T-helper 2 cell (primary cell): Measurements from ENCODE around the gene OXTR.
"Not testable (repeated sequence)": the region's sequence is repeated elsewhere in the genome, so short reads cannot be mapped to it uniquely, and the experiment has no call there.

Experiments used
- DNase-seq, 5 experiments: peaks; one replicate each; pipeline versions ENCODE4 v3.0.0 to v3.0.0-alpha.2; 2012 to 2022

Gene OXTR

DNA sequence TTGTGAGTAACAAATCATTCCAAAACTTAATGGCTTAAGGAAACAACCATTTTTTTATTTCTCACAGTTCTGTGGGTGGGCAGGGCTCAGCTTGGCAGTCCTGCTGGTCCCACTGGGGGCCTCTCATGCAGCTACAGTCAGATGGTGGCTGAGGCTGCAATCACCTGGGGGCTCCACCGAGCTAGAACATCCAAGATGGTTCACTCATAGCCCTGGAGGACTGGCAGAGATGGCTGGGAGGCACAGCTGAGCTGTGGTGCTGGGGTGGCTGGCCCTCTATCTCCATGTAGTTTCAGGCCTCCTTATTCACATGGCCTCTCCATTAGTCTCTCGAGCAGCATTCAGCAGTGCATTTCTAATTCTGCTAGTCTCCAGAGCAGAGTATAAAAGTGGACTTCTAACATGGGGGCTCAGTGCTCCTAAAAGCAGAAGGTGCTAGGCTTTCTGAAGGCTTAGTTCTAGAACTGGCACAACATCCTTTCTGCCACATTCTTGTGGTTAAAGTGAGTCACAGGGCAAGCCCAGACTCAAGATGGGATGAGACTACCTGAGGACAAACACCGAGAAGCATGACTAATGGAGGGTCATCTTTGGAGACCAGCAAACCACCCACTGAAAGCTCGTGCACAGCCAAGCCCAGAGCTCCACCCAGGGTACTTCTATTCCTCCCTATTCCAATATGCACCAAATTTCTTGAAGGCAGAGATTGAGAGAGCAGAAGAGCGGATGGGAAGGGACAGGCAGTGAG, 29.5 kb downstream of the OXTR start:
- DNase-seq: no peak

DNA sequence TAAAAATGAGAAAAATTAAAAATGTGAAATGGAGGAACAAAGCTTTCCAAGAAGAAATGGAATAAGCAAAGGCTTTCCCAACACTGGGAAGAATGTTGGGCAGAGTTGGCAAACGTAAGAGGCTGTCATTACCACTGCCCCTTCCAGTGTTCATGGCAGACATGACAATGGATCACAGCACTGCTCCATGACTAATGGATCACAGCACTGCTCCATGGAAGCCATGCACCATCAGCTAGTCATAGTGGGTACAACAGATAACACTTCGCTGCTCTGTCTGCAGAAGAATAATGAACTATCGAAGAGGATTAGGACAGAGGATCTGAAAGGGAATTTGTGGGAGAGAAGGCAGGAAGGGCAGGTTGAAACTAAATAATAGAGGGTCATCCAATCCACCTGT, 30.8 kb downstream of the OXTR start:
- no peak for DNase-seq

DNA sequence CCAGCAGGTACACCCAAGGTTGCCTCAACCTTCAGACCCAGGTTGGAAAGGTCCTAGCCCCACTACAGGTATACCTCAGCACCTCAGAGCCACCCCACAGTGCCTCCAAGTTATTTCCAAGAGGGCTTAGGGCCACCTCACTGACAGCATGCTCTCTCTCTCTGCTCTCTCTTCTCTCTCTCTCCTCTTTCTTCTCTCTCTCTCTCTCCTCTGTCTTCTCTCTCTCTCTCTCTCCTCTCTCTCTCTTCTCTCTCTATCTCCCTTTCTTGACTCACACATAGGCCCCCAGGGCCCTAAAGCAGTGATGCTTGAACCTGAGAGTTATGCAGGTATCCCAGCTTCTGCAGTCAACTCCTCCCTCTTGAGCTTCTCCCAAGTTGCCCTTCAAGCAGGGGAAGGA, 31.6 kb downstream of the OXTR start:
- no peak for DNase-seq

DNA sequence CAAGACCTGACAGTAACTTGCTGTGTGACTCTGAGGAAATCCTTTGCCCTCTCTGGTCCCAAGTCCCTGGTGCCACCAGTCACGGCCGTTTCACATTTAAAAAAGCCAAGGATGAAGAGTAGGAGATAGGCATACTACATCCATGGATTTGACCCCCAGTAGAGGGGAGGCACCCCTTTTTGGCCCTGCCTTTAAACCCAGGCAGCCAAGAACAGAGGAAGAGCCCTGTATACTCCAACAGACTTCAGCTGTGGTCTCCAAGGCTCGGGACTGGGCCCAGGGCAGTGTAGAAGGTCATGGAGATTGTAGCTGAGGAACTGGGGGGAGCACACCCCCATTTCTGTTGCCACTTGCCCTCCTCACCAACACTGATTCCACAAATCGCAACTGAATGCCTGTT, 32.1 kb downstream of the OXTR start:
- DNase-seq: no peak

DNA sequence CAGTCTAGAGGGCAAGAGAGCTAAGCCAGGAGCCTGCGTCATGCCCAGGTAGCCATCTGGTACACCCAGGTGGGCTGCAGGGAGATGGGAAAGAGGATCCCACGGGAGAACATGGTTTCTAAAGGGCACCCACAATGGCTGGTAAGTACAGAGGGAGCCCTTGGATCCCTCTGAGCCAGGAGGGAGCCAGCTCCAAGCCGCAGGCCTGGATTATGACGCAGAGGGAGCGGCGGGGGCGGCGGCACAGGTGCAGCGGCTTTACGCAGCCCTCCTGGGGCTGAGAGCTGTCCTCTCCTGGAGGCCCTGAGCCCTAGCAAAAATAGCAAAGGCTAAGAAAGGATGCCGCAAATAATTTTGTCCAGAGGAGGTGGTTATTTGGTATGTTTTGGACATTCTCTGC, 33.0 kb downstream of the OXTR start:
- DNase-seq: no peak

DNA sequence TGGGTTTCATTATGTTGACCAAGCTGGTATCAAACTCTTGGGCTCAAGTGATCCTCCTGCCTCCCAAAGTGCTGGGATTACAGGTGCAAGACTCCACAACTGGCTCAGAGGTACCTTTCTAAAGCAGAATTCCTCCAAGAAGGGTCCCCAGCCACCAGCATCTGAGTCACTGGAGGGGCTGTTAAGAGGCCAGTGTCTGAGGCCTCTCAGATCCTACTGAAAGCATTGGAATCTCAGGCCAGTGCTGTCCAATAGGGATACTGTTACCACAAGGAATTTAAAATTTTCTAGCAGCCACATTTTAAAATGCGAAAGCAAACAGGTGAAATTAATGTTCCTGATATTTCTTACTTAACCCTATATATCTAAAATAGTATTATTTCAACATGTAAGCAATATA, 34.5 kb downstream of the OXTR start:
- DNase-seq: no peak

DNA sequence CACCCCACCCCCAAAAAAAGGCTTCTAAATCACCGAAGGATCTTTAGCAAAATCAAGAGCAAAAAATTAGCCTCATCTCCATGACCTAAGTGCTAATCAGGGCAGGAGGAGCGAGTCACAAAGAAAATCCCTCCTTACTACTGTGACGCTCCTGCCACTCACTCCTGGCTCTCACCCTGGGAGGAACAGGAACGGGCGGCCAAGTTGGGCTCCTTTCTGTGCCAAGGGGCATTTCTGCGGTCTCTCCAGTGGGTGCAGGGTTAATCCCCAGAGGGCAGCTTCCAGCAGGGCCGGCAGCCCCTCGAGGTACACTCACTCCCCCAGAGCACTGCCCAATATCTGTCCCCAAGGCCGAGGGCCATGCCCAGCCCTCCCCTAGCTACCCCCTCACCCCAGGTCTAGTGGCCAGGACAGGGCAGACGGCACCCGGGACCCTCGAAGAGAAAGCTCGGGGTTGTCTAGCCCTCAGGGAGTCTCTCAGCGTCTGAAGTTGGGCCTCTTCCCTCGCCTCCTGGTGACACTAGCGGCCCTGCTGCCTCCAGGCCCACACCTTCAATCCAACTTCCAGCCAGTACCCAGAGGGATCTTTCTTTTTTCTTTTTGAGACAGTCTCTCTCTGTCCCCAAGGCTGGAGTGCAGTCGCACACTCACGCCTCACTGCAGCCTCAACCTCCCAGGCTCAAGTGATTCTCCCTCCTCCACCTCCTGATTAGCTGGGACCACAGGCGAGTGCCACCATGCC, 35.1 kb downstream of the OXTR start:
- no peak for DNase-seq

DNA sequence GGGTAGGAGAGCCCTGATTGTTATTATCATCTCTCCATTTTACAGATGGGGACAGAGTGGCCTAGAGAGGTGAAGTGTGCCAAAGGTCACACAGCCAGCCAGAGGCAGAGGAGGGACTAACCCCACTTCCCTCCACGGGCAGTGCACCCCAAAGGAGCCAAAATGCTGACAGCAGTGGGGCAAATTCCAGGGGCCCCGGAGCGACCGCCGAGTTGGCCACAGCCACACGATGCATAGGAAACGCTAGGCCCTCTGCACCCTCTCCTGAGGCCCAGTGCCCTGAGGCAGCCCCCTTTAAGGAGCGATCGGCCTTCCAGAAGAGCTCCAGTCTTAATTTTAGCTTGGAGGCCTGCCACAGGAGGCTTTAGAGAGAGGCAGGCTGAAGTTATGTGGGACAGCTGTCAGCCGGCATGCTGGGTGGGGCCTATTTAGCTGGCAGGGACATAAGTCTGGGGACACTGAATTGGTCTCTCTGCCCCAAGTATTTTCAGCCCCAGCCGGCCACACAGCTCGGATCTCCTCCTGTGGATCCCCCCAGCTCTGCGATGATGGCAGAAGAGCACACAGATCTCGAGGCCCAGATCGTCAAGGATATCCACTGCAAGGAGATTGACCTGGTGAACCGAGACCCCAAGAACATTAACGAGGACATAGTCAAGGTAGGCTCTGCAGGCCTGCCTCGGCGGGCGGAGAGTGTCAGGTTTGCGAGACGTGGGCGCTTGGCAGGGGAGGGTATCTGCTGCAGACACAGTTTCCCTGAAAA, 35.9 kb downstream of the OXTR start, which contains the start of gene CAV3:
CAV3 (plus strand) TSS at position 471 of the 763 bp plus-strand sequence; CDS start at position 546, 75 bp downstream.
- no peak for DNase-seq

DNA sequence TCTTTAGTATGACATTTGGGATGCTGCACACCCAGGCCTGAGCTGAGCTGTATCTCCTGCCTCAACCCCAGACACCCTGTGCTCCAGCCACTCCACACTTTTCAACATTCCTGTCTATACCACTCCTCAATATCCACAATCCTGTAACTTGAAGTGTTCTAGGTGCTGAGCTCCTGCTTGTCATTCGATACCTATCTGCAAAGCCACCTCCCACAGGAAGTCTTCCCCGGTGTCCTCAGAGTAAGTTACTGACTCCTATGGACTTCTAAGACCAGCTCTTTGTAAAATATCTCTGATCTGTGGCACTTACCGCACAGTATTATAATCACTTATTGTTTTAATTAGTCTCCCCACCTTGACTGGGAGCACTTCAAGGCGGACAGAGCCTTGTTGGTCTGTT, 37.0 kb downstream of the OXTR start:
- DNase-seq: no peak

DNA sequence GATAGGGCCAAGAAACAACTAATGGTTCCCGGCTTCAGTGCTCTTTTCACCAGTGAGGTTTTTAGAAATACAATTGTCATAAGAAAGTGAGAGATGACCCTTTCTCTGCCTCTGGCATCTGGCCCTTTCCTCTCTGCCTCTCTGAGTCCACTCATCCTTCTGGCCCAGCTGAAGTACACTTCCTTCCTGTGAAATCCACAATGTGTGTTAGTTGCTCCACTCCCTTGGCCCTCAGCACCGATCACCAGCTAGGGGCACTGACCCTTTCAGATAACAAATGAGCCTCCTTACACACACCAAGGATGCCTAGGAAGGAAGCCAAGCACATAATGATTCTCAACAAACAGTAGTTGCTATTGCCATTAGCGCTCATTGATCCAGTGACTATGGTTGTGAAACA, 38.8 kb downstream of the OXTR start:
- DNase-seq: no peak

DNA sequence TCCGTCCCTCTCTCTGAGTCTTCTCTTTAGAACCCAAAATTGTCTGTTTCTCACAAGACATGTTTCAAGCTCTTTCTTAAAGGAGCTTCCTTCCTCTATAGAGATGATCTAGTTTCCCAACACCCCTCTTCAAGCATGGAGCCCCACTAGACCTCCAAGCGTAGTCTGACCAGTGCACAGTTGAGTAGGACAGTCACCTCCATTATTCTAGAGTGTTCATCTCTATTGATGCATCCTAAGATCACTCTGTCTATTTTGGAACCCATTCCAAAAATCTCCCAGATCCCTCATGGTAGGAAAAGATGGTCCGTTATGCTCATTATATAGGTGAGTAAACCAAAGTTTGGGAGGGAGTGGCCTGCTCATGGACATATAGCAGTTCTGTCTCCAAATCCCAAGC, 39.9 kb downstream of the OXTR start:
- DNase-seq: no peak

DNA sequence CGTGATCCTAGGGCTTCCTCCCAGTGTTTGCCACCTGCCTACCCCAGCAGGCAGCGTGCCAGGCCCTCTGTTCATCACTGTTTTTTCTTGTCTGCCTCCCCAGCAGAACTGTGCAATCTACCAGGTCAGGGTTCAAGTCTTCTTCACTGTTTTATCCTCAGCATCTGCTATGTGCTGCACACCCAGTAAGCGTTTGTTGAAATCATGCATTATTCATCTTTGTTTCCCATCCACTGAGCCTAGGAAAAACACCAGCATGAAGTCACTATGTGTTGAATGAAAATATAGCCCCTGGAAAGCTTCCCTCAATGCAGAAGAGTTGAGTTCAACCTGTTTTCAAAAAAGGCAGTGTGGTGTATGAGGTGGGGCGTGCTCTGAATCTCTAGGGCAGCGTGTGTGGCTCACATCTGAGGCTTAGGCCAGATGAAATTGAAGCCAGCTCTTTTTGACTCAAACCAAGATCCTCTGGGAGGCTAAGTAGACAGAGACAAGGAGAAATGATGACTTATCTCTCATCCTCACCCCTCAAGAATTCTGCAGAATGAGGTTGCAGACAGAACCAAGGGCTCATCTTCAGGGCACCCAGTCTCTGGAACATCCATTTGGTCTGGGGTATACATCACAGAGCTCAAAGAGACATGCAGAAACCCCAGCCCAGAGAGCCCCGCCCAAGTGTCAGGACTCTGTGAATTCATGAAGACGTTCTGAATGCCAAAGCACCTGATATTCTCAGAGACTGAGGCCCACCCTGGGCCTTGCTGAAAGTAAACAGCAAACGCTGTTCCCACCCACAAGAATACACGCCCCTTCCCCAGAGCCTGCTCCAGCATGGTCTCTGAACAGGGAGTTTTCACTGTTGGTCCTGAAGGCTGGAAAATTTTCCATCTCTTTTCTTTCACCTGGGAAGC, 41.6 kb downstream of the OXTR start:
- no peak for DNase-seq

DNA sequence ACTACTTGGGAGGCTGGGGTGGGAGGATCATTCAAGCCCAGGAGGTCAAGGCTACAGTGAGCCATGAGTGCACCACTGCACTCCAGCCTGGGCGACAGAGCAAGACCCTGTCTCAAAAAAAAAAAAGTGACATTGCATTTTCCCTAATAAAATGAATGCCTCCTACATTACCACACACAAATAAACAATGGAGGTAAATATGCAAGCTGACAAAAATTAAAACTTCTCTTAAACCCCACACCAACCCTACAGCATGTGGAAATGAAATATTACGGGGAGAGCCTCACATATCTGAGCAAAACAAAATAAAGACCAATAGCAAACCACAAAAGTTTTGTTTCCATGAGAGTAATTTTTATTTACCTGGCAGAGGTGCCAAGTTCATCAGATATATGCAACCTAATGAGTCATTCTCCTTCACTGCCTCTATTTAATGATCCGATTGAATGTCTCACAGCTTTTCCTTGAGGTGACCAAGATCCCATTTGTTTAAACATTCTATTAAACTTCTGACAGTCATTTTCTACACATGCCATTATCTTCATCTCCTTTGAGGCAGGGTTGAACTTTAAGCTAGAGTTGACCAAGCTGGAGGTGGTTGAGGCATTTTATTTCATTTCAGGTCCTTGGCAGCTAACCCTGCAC, 45.2 kb downstream of the OXTR start:
- no peak for DNase-seq

DNA sequence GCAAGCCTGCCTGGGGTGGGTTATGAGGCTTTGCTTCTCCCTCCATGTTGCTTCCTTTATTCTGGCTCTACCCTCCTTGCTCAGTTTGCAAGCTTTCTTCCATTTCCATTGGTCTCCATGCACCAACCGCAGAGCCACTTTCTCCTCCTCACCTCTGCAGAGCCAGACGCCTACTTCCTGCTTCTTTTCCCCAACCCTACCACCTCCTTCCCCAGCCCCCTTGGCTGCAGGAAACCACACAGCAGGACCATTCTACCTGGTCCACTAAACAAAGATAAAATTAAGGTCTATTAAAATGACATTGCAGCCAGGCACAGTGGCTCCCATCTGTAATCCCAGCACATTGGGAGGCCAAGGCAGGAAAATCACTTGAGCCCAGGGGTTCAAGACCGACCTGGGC, 45.8 kb downstream of the OXTR start:
- DNase-seq: no peak

DNA sequence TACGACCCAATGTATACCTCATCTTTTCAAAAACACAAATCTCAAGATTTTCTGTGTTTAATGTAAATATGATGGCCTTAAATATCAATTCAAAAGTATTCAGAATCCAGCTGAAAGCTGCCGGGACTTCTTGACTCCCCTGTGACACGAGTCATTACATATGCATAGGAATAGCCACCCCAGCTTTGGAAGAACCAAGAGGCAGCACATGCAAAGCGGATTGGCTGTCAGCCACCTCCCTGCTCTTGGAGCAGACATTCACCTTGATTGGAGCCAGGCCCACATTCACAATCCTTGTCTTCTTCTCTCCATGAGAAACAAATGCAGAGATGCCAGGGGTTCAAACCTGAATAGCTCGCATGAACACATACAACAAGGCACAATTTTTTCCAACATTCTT, 46.6 kb downstream of the OXTR start:
- DNase-seq: no peak

DNA sequence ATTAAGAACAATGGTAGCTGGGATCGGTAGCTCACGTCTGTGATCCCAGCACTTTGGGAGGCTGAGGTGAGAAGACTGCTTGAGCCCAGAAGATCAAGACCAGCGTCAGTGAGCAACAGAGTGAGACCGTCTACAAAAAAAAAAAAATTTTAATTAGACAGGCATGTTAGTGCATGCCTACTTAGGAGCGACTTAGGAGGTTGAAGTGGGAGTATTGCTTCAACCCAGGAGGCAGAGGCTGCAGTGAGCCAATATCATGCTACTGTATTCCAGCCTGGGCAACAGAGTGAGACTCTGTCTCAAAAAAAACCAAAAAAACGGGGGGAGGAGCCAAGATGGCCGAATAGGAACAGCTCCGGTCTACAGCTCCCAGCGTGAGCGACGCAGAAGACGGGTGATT, 53.7 kb downstream of the OXTR start:
- DNase-seq: not testable (repeated sequence)

DNA sequence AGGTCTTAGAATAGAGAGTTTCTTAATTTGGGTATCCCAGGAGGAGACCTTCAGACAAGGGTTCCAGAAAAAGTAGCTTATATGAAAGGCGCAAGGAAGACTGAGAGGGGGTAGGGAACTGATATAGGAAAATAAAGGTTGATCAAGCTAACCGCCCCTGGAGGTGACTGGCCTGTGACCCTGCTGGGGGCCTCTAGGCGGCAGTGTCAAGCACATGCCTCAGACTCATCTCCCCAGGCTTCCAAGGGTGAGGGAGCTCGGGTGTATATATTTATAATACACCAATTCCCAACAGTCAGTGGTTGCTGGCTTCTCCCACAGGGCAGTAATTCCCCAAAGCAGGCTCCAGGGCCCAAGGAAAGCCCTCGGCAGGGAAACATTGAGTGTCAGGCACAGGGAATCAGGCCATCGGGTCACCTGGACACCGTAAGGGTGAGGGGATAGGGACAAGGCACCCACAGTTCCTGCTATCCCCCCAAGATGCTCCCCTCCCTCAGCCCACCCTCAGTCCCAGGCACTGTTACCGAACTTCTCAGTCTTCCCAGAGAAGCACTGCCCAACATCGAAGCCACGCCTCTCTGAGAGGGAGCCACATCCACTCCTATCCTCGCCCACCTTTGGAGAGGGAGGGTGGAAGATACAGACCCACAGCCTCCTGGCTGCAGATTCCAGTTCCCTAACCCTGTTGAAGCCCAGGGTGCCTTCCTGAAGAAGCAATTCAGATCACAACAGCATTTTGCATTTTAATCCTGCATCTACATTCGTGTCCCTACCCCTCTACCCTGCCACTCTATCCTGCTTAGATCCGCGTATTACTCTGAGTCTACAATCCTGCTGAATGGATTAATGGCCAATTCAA, 55.3 kb downstream of the OXTR start:
- no peak for DNase-seq

DNA sequence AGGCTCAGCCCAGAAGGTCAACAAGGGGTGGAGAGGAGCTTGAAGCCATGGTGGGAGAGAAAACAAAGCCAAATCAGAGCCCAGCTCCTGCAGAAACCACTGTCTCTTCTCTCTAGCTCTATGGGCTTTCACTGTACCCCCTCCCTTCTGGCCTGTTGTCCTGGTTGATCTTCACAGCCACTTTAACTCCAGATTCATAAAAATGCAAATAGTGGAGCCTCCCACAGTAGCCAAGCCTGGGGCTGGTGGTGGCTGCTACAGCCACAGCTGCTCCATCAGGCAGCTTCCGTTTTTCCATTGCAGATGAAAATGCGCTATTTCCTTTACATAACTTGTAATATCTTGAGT, 56.5 kb downstream of the OXTR start:
- no peak for DNase-seq

DNA sequence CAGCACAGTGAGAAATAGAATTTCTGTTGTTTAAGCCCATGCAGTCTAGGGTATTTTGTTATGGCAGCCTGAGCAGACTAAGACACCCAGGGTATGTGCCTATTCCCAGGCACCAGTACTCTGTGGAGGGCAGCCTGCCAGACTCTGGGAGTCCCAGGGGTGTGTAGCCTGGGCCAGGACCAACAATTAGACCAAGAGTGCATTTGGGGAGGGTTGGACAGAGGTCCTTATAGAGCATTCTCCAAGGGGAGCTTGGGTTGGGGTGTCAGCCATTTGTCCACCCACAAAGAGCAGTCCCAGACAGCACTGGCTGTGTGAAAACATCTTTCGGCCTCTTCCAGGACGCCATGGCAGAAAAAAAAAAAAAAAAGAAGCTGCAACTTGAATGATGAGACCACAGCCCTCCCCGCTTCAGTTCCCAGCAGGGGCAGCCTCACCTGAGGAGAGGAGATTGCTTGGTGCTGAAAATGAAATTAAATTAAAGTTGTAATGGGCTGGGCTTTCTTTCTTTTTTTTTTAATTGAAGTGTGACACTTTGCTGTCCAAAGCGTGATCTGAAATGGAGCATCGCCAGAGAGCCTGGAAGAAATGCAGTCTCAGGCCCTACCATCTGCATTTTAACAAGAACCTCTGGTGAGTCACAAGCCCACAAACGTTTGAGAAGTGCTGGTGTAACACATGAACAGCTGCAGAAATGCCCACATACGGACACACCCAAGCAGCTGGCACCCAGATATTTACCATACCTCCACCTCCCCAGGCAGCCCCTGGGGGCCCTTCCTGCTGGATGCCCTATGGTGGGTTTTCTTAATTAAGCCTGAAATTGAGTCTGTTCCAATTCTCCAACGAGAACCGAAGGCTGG, 57.1 kb downstream of the OXTR start:
- DNase-seq: no peak
